Uterus (tissue), 4 donors: ENCODE results near the gene RBMX. TPM values are rescaled to one million over a fixed set of nuclear protein-coding genes. Genes with fewer than 3 reads are reported as not detected.

ENCODE experiments used
- DNase-seq, 2 donors: peaks; one replicate each; pipeline ENCODE4 v3.0.0-alpha.2; 2019 to 2020
- H3K27ac ChIP-seq, 2 donors: fragments of 200-600 bp; sonication (generic); 1 replicate in 1 of 2; 2 replicates in 1 of 2; pipeline ENCODE4 v1.5.1; 2016 to 2018
- H3K27me3 ChIP-seq, 2 donors: fragments of 200-600 bp; sonication (generic); one replicate each; pipeline ENCODE4 v1.5.1; 2018 to 2019; ENCODE audit warnings: control low read depth in 1 of 2
- H3K36me3 ChIP-seq, 2 donors: fragments of 200-600 bp; sonication (generic); one replicate each; pipeline ENCODE4 v1.5.1; 2019; ENCODE audit warnings: control low read depth in 1 of 2
- H3K4me1 ChIP-seq, 2 donors: fragments of 200-600 bp; sonication (generic); one replicate each; pipeline ENCODE4 v1.5.1; 2018 to 2019; ENCODE audit warnings: control low read depth in 1 of 2
- H3K4me3 ChIP-seq, 2 donors: fragments of 200-600 bp; sonication (generic); 1 replicate in 1 of 2; 2 replicates in 1 of 2; pipeline ENCODE4 v1.5.1; 2018 to 2019; ENCODE audit warnings: mild to moderate bottlenecking in 1 of 2
- H3K9me3 ChIP-seq, 2 donors: fragments of 200-600 bp; sonication (generic); one replicate each; pipeline ENCODE4 v1.5.1; 2019; ENCODE audit warnings: control low read depth in 1 of 2
- POLR2A ChIP-seq, 2 donors: fragments of 450-650 bp; IDR thresholded peaks; one replicate each; pipeline ENCODE4 v1.6.1; 2016; ENCODE audit warnings: antibody characterized with exemption in 2 of 2, mild to moderate bottlenecking in 1 of 2, moderate library complexity in 1 of 2
- intact Hi-C: fragments of 100-400 bp; cut with DNase I; formaldehyde crosslinking; loops from one replicate; pipeline ENCODE4 v1.15.1; 2023; ENCODE audit warnings: low total_unique reads
- total RNA-seq, 4 donors: library from RNA; depleted of rRNA in 3 of 4; stranded (reverse); fragments of >200 nt in 3 of 4; gene quantifications; one replicate each; pipeline versions ENCODE4 v1.1.0 to v1.2.4, GENCODE V29; 2014 to 2023
- TF ChIP-seq, protein P1 (sequence below), 4 experiments: fragments of 200-600 bp in 2 of 4; fragments of 450-650 bp in 2 of 4; sonication (generic) in 2 of 4; IDR thresholded peaks; one replicate each; pipeline ENCODE4 v1.5.1; 2016 to 2019; ENCODE audit warnings: antibody characterized with exemption in 4 of 4, mild to moderate bottlenecking in 2 of 4, moderate library complexity in 1 of 4
- donor health status: DM: yes; HTN: yes; CAD: no.

RBMX gene
- total RNA-seq, 4 donors from 2014 or later = 231 to 478 (median 248) TPM

DNA sequence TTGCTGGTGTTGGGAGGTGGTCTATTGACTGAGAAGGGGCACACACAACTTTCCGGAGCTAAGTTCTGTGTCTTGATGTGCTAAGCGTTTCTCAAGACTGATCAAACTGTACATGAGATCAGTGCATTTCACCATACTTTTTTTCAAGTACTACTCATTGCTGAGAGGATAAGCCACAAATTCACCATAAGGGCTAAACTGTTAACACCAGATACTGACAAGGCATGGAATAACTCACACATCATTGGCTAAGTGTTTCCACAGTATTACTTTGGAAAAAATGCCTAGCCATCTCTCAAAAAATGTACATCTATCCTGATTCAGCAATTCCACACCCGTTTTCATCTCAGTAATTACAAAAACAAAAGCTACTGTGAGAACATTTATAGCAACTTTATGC lies 13.0 kb downstream of the RBMX start:
- no peak for TF ChIP-seq POLR2A (IDR thresholded peaks at IDR 0.05)
- TF ChIP-seq, protein P1, sequence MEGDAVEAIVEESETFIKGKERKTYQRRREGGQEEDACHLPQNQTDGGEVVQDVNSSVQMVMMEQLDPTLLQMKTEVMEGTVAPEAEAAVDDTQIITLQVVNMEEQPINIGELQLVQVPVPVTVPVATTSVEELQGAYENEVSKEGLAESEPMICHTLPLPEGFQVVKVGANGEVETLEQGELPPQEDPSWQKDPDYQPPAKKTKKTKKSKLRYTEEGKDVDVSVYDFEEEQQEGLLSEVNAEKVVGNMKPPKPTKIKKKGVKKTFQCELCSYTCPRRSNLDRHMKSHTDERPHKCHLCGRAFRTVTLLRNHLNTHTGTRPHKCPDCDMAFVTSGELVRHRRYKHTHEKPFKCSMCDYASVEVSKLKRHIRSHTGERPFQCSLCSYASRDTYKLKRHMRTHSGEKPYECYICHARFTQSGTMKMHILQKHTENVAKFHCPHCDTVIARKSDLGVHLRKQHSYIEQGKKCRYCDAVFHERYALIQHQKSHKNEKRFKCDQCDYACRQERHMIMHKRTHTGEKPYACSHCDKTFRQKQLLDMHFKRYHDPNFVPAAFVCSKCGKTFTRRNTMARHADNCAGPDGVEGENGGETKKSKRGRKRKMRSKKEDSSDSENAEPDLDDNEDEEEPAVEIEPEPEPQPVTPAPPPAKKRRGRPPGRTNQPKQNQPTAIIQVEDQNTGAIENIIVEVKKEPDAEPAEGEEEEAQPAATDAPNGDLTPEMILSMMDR (IDR thresholded peaks at IDR 0.05) = no peak
- no peaks in the 10 kb centered on the region for H3K36me3 ChIP-seq
- intact Hi-C loops = no loop called here
- DNase-seq = no peak
- no peaks in the 10 kb centered on the region for H3K4me1 ChIP-seq
- H3K4me3 ChIP-seq = no peak overlapping the region
- no peaks in the 10 kb centered on the region for H3K9me3 ChIP-seq
- H3K27me3 ChIP-seq = no peaks in the 10 kb centered on the region
- no peak overlapping the region for H3K27ac ChIP-seq

DNA sequence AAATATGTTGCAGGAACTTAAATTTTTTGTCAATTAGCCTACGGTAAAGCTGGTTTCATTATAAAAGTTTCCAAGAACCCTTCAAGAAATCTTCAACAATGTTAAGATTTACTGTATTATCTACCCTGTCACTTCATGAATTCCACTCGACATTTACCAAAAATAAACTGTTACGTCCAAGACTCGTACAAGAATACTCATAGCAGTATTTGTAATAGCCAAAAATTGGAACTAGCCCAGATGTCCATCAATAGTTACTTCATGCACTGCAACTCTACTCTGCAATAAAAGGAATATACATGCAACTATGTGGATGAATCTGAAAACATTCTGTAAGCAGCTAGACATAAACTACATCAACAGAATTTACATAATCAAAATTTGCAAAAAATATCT lies 13.4 kb downstream of the RBMX start:
- intact Hi-C loops = no loop called here
- H3K36me3 ChIP-seq = no peaks in the 10 kb centered on the region

GRCh38 chrX:136866337-136867095 lies 14.0 kb downstream of the RBMX start:
- intact Hi-C loops = no loop called here
- no peak for TF ChIP-seq POLR2A (IDR thresholded peaks at IDR 0.05)
- TF ChIP-seq, protein P1 (IDR thresholded peaks at IDR 0.05) = no peak
- H3K36me3 ChIP-seq = no peaks in the 10 kb centered on the region

More for the DNA sequence above, 13.4 kb downstream of the RBMX start:
- TF ChIP-seq POLR2A (IDR thresholded peaks at IDR 0.05) = no peak
- TF ChIP-seq, protein P1 (IDR thresholded peaks at IDR 0.05) = no peak
- H3K4me3 ChIP-seq = no peak overlapping the region
- no peaks in the 10 kb centered on the region for H3K9me3 ChIP-seq
- no peaks in the 10 kb centered on the region for H3K27me3 ChIP-seq
- no peak for DNase-seq
- peak overlapping the region in 1 of 2 donors; percentile 33 for H3K27ac ChIP-seq
- H3K4me1 ChIP-seq = no peaks in the 10 kb centered on the region

GRCh38 chrX:136865270-136866158 lies 15.0 kb downstream of the RBMX start:
- no peaks in the 10 kb centered on the region for H3K4me1 ChIP-seq
- TF ChIP-seq, protein P1 (IDR thresholded peaks at IDR 0.05) = no peak
- TF ChIP-seq POLR2A (IDR thresholded peaks at IDR 0.05) = no peak
- DNase-seq = no peak
- H3K36me3 ChIP-seq = no peaks in the 10 kb centered on the region
- H3K4me3 ChIP-seq = no peak overlapping the region
- no peaks in the 10 kb centered on the region for H3K27me3 ChIP-seq
- intact Hi-C loops = no loop called here
- no peaks in the 10 kb centered on the region for H3K9me3 ChIP-seq
- H3K27ac ChIP-seq = no peak overlapping the region

More at GRCh38 chrX:136866337-136867095, 14.0 kb downstream of the RBMX start:
- no peaks in the 10 kb centered on the region for H3K27me3 ChIP-seq
- DNase-seq = no peak
- no peak overlapping the region for H3K4me3 ChIP-seq
- H3K4me1 ChIP-seq = no peaks in the 10 kb centered on the region
- peak overlapping the region in 1 of 2 donors; percentile 33 for H3K27ac ChIP-seq
- no peaks in the 10 kb centered on the region for H3K9me3 ChIP-seq

DNA sequence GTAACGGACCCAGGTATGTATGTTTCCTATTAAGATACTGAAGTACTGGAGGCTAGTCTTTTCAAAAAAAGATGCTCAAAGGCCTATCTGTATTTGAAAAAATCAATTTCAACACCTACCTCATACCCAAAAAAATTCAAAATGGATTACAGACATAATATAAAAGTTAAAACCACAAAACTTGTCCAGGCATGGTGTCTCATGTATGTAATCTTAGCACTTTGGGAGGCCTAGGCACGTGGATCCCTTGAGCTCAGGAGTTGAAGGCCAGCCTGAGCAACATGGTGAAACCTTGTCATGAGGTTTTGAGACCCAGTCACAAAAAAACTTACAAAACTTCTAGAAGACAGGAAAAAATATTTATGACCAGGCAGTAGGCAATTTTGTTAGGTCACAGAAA lies 16.7 kb downstream of the RBMX start:
- no peak for DNase-seq
- Histone ChIP-seq H3K27ac (no peak overlapping the region), H3K4me1 (no peaks in the 10 kb centered on the region), H3K9me3 (no peaks in the 10 kb centered on the region), H3K4me3 (no peak overlapping the region), H3K27me3 (no peaks in the 10 kb centered on the region), H3K36me3 (no peaks in the 10 kb centered on the region)
- no peak for TF ChIP-seq POLR2A (IDR thresholded peaks at IDR 0.05)
- TF ChIP-seq, protein P1 (IDR thresholded peaks at IDR 0.05) = no peak
- intact Hi-C loops = no loop called here
